Endothelial cell of umbilical vein (primary cell): ENCODE data around the gene PDCD6IP. TPM values are rescaled to one million over a fixed set of nuclear protein-coding genes. Genes with fewer than 3 reads are reported as not detected.

Source experiments
- BruUV-seq: library from RNA; stranded (reverse); fragments of 400-500 nt; replicated peaks from 2 replicates; lab custom pipeline; 2021; lab: Mats Ljungman, UMichigan
- CTCF ChIA-PET: fragments of 300-600, 350-600 bp; sonication (Branson Sonifier 250); formaldehyde crosslinking; loops from one replicate; lab custom pipeline; 2021; ENCODE audit warnings: antibody characterized with exemption, inconsistent platforms; lab: Charles Lee
- POLR2A ChIA-PET: fragments of 300-600, 350-600 bp; sonication (Branson Sonifier 250); formaldehyde crosslinking; loops from one replicate; lab custom pipeline; 2021; ENCODE audit warnings: antibody characterized with exemption, inconsistent platforms; lab: Charles Lee
- DNase-seq: peaks from one replicate; pipeline ENCODE4 v3.0.0-alpha.2; 2011; ENCODE audit warnings: low read depth, low spot score
- FAIRE-seq: peaks from 2 replicates; lab custom pipeline; 2011; peaks lifted over from hg19 to GRCh38; lab: Jason Lieb, UNC
- H2AFZ ChIP-seq: 2 replicates; pipeline ENCODE4 v1.6.0; 2012; ENCODE audit warnings: low read depth, low read length, control low read depth, inconsistent platforms
- H3K27ac ChIP-seq: 2 replicates; pipeline ENCODE4 v1.5.1; 2011; ENCODE audit warnings: low read depth, mild to moderate bottlenecking, control low read depth, low read length, moderate library complexity; ENCODE audit not compliant: insufficient read depth
- H3K27me3 ChIP-seq, 2 experiments: 2 replicates each; pipeline versions ENCODE4 v1.6.0 to v1.6.1; 2011; ENCODE audit warnings: low read length in 2 of 2, mixed read lengths in 1 of 2; ENCODE audit not compliant: control insufficient read depth in 2 of 2, insufficient read depth in 2 of 2
- H3K36me3 ChIP-seq, 2 experiments: 2 replicates in 1 of 2; 3 replicates in 1 of 2; pipeline ENCODE4 v1.5.1; 2011; ENCODE audit warnings: low read length in 2 of 2, mild to moderate bottlenecking in 1 of 2, moderate library complexity in 1 of 2; ENCODE audit not compliant: control insufficient read depth in 2 of 2, insufficient read depth in 2 of 2; ENCODE audit errors: extremely low read depth in 1 of 2
- H3K4me1 ChIP-seq: 3 replicates; pipeline ENCODE4 v1.5.1; 2011; ENCODE audit warnings: mild to moderate bottlenecking, low read length; ENCODE audit not compliant: control insufficient read depth, insufficient read depth; ENCODE audit errors: extremely low read depth
- H3K4me2 ChIP-seq: 2 replicates; pipeline ENCODE4 v1.6.1; 2011; ENCODE audit warnings: low read length, control low read depth, mixed read lengths; ENCODE audit not compliant: insufficient read depth
- H3K4me3 ChIP-seq, 3 experiments: fragments of 200-600 bp in 1 of 3; sonication (generic), shearing (Covaris generic) in 1 of 3; replicated peaks in 1 of 3; 2 replicates each; pipeline ENCODE4 v1.5.1; 2011 to 2016; ENCODE audit warnings: control low read depth in 3 of 3, low read length in 3 of 3, mild to moderate bottlenecking in 2 of 3, inconsistent platforms in 1 of 3, low read depth in 1 of 3, moderate library complexity in 1 of 3; ENCODE audit not compliant: insufficient read depth in 1 of 3
- H3K79me2 ChIP-seq: 2 replicates; pipeline ENCODE4 v1.6.0; 2012; ENCODE audit warnings: low read length, inconsistent platforms; ENCODE audit not compliant: control insufficient read depth, insufficient read depth
- H3K9ac ChIP-seq: replicated peaks from 2 replicates; pipeline ENCODE3; 2011; ENCODE audit warnings: low read length, control low read depth; ENCODE audit not compliant: insufficient read depth; ENCODE audit errors: extremely low read depth
- H3K9me1 ChIP-seq: replicated peaks from 3 replicates; pipeline ENCODE4 v1.6.0; 2011; ENCODE audit warnings: mild to moderate bottlenecking, low read length; ENCODE audit not compliant: control insufficient read depth, insufficient read depth; ENCODE audit errors: extremely low read depth
- H3K9me3 ChIP-seq: replicated peaks from 2 replicates; pipeline ENCODE4 v1.5.1; 2012; ENCODE audit warnings: low read length, inconsistent platforms; ENCODE audit not compliant: control insufficient read depth, insufficient read depth
- H4K20me1 ChIP-seq: replicated peaks from 2 replicates; pipeline ENCODE3; 2011; ENCODE audit warnings: mild to moderate bottlenecking, low read length; ENCODE audit not compliant: control insufficient read depth, insufficient read depth; ENCODE audit errors: extremely low read depth
- EZH2 ChIP-seq: IDR thresholded peaks from 2 replicates; pipeline ENCODE4 v1.6.1; 2012; ENCODE audit warnings: borderline replicate concordance, low read depth, mild to moderate bottlenecking, moderate library complexity, low read length, inconsistent platforms; ENCODE audit not compliant: severe bottlenecking
- FOS ChIP-seq: IDR thresholded peaks from 2 replicates; pipeline ENCODE4 v1.6.1; 2011; ENCODE audit warnings: mild to moderate bottlenecking, low read length, moderate library complexity, borderline replicate concordance; ENCODE audit not compliant: insufficient read depth
- GATA2 ChIP-seq: IDR thresholded peaks from 2 replicates; pipeline ENCODE4 v1.7.0; 2011; ENCODE audit warnings: low read depth, mild to moderate bottlenecking, moderate library complexity, mixed read lengths, low read length; ENCODE audit not compliant: insufficient read length, insufficient read depth
- MYC ChIP-seq: IDR thresholded peaks from one replicate; pipeline ENCODE4 v1.6.1; 2011; ENCODE audit warnings: mild to moderate bottlenecking, low read depth, low read length
- POLR2A ChIP-seq: IDR thresholded peaks from 2 replicates; pipeline ENCODE4 v1.6.1; 2012; ENCODE audit warnings: low read depth, mild to moderate bottlenecking, control low read depth, low read length
- POLR2AphosphoS5 ChIP-seq: IDR thresholded peaks from 2 replicates; pipeline ENCODE4 v1.6.1; 2012; ENCODE audit warnings: low read depth, mild to moderate bottlenecking, control low read depth, low read length, moderate library complexity; ENCODE audit not compliant: insufficient read depth
- dilution Hi-C: fragments of 300-500 bp; cut with MboI; formaldehyde crosslinking; loops from one replicate; pipeline ENCODE4 v1.15.0; 2019; ENCODE audit warnings: low sequenced_read_pairs; ENCODE audit not compliant: extremely low pct_ligation_motif_present
- intact Hi-C: fragments of 100-400 bp; cut with micrococcal nuclease; formaldehyde crosslinking; loops from one replicate; pipeline ENCODE4 v1.10.0; 2022
- polyA plus RNA-seq, 4 experiments: library from polyadenylated mRNA; depleted of rRNA in 3 of 4; stranded (reverse) in 3 of 4; unstranded in 1 of 4; fragments of >200 nt; gene quantifications; 2 replicates each; pipeline versions ENCODE4 v1.2.1 to v1.2.3, GENCODE V29; 2011 to 2012; ENCODE audit warnings: missing spikeins in 1 of 4
- total RNA-seq: library from RNA; stranded (reverse); gene quantifications from 2 replicates; pipeline ENCODE4 v1.2.3, GENCODE V29; 2021
- TF ChIP-seq, protein P1 (sequence below): IDR thresholded peaks from 2 replicates; pipeline ENCODE4 v1.6.1; 2011; ENCODE audit not compliant: insufficient read depth, insufficient read length
- TF ChIP-seq, protein P2 (sequence below), 2 donors: IDR thresholded peaks; 1 replicate in 1 of 2; 2 replicates in 1 of 2; pipeline ENCODE4 v1.5.1; 2011; ENCODE audit warnings: low read length in 2 of 2, mild to moderate bottlenecking in 2 of 2, moderate library complexity in 2 of 2, control low read depth in 1 of 2, inconsistent platforms in 1 of 2, low read depth in 1 of 2; ENCODE audit not compliant: insufficient read depth in 1 of 2; ENCODE audit errors: extremely low read depth in 1 of 2

PDCD6IP gene
- total and polyA plus RNA-seq, 2 donors (not counting 3 experiments of a cell fraction or from before 2014, with no cell fraction given), result 106 to 265 TPM

DNA sequence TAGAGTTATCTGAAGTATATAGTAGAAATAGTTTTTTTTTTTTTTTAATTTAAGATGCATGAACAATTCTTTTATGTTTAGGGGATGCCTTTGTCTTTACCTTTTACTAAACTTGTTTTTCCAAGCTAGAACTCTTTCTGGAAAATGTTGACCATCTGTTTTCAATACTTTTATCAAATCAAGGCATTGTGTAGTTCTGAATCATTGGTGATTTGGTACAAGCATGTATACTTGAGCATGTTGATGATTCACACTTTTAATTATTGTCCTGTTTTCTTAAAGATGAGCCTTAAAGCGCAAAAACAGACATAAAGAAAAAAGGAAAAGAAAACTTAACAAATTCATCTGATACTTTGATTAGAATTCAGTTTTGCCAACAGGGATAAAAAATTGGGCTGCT is 28.3 kb downstream of the PDCD6IP start:
- ChIA-PET POLR2A (no interaction called here), CTCF (interaction anchor here (1.3 to 1.6 kb wide), 2 partner anchors 14 to 29 kb away, joined by 3 to 7 read pairs; no protein-coding TSS in a partner anchor)
- Histone ChIP-seq H3K4me2 (no peak overlapping the region), H3K9me3 (no peaks in the 10 kb centered on the region), H3K4me1 (peaks cover 5% of the 10 kb centered on the region), H3K79me2 (peaks cover 21% of the 10 kb centered on the region), H4K20me1 (peaks cover 2% of the 10 kb centered on the region), H3K9ac (no peak overlapping the region), H3K9me1 (no peaks in the 10 kb centered on the region), H3K27me3 (no peaks in the 10 kb centered on the region), H3K4me3 (no peak overlapping the region), H3K36me3 (peaks cover 3 to 12% of the 10 kb centered on the region in 2 experiments), H3K27ac (no peak overlapping the region), H2AFZ (no peak overlapping the region)
- no peak for TF ChIP-seq EZH2
- dilution Hi-C loops (no loop called here), intact Hi-C loops (no loop called here)
- DNase-seq, result no peak
- BruUV-seq, result no TSS peak
- FAIRE-seq, result no peak

DNA sequence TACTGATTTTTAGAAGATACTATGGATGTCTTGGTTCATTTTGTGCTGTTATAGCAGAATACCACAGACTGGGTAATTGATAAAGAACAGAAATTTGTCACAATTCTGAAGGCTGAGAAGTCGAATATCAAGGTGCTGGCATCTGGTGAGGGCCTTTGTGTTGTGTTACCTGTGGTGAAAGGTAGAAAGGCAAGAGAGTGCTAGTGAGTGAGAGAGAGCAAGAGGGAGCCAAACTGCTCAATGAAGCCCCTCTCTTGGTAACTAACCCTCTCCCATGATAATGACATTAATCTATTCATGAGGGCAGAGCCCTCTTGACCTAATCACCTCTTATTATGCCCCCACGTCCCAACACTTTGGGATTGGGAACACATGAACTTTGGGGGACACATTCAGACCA is 31.3 kb downstream of the PDCD6IP start:
- intact Hi-C loops (no loop called here), dilution Hi-C loops (no loop called here)
- BruUV-seq, result no TSS peak
- Histone ChIP-seq H4K20me1 (no peaks in the 10 kb centered on the region), H3K4me1 (peaks cover 5% of the 10 kb centered on the region), H3K27ac (no peak overlapping the region), H3K36me3 (peaks cover 0 to 10% of the 10 kb centered on the region in 2 experiments), H2AFZ (no peak overlapping the region), H3K79me2 (peaks cover 27% of the 10 kb centered on the region), H3K9me3 (no peaks in the 10 kb centered on the region), H3K9ac (no peak overlapping the region), H3K27me3 (no peaks in the 10 kb centered on the region), H3K9me1 (no peaks in the 10 kb centered on the region), H3K4me2 (no peak overlapping the region), H3K4me3 (no peak overlapping the region)
- no peak for TF ChIP-seq POLR2A
- no peak for TF ChIP-seq POLR2AphosphoS5
- TF ChIP-seq, protein P1, sequence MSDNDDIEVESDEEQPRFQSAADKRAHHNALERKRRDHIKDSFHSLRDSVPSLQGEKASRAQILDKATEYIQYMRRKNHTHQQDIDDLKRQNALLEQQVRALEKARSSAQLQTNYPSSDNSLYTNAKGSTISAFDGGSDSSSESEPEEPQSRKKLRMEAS, result no peak
- no peak for TF ChIP-seq FOS
- no peak for TF ChIP-seq MYC
- no peak for TF ChIP-seq EZH2
- TF ChIP-seq, protein P2, sequence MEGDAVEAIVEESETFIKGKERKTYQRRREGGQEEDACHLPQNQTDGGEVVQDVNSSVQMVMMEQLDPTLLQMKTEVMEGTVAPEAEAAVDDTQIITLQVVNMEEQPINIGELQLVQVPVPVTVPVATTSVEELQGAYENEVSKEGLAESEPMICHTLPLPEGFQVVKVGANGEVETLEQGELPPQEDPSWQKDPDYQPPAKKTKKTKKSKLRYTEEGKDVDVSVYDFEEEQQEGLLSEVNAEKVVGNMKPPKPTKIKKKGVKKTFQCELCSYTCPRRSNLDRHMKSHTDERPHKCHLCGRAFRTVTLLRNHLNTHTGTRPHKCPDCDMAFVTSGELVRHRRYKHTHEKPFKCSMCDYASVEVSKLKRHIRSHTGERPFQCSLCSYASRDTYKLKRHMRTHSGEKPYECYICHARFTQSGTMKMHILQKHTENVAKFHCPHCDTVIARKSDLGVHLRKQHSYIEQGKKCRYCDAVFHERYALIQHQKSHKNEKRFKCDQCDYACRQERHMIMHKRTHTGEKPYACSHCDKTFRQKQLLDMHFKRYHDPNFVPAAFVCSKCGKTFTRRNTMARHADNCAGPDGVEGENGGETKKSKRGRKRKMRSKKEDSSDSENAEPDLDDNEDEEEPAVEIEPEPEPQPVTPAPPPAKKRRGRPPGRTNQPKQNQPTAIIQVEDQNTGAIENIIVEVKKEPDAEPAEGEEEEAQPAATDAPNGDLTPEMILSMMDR (IDR thresholded peaks at IDR 0.05; ENCODE audit: extremely low read depth in 1 of 2, insufficient read depth in 1 of 2, low read depth in 1 of 2, low read length in 2 of 2), result no peak
- TF ChIP-seq GATA2, result no peak
- FAIRE-seq (no peak), DNase-seq (no peak)
- ChIA-PET CTCF (no interaction called here), POLR2A (no interaction called here)
